ENCODE results near the gene BRME1.
"Not testable (repeated sequence)": the region's sequence is repeated elsewhere in the genome, so short reads cannot be mapped to it uniquely, and the experiment has no call there.

Gene BRME1

DNA sequence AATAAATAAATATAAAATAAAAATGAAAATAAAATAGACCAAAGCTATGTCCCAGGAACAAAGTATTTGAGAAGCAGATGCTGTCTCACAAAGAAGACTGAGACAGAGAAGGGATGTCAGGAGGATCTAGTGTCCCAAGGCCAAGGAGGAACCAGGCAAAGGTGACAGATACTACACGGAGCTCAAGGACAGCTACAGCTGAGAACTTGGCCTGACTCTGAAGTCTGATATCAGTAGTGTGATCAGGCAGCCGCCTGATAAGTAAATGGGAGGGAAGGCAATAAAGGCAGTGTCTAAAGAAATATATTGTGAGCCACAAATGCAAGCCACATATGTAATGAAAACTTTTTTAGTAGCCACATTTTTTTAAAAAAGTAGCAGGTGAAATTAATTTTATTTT is 49.4 kb downstream of the BRME1 start:
- no peaks in the 10 kb centered on the region for H4K20me1 ChIP-seq (ENCODE audit: control insufficient read depth, insufficient read depth, low read depth, low read length)
- no peak overlapping the region for H3K27ac ChIP-seq (ENCODE audit: low read depth, low read length)
- H3K9me3 ChIP-seq (ENCODE audit: control insufficient read depth, insufficient read depth, low read length), result no peaks in the 10 kb centered on the region
- peaks cover 10% of the 10 kb centered on the region for H3K4me1 ChIP-seq (ENCODE audit: control insufficient read depth, low read length)
- H3F3A ChIP-seq (ENCODE audit: control insufficient read depth, insufficient read depth), result no peaks in the 10 kb centered on the region; the same call in 1 of the 2 replicates
- no peak overlapping the region for H3K4me2 ChIP-seq (ENCODE audit: low read length)
- no peak for TF ChIP-seq EZH2phosphoT487 (IDR thresholded peaks at IDR 0.05; ENCODE audit: borderline replicate concordance, low read length)
- TF ChIP-seq, protein P1, sequence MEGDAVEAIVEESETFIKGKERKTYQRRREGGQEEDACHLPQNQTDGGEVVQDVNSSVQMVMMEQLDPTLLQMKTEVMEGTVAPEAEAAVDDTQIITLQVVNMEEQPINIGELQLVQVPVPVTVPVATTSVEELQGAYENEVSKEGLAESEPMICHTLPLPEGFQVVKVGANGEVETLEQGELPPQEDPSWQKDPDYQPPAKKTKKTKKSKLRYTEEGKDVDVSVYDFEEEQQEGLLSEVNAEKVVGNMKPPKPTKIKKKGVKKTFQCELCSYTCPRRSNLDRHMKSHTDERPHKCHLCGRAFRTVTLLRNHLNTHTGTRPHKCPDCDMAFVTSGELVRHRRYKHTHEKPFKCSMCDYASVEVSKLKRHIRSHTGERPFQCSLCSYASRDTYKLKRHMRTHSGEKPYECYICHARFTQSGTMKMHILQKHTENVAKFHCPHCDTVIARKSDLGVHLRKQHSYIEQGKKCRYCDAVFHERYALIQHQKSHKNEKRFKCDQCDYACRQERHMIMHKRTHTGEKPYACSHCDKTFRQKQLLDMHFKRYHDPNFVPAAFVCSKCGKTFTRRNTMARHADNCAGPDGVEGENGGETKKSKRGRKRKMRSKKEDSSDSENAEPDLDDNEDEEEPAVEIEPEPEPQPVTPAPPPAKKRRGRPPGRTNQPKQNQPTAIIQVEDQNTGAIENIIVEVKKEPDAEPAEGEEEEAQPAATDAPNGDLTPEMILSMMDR (IDR thresholded peaks at IDR 0.05; ENCODE audit: low read depth, low read length, poor library complexity, severe bottlenecking), result no peak
- no peaks in the 10 kb centered on the region for H3K79me2 ChIP-seq (ENCODE audit: control insufficient read depth, low read length)
- H3K36me3 ChIP-seq (ENCODE audit: control insufficient read depth, low read length), result no peaks in the 10 kb centered on the region
- H3K4me3 ChIP-seq (ENCODE audit: low read length), result no peak overlapping the region
- H3K9me2 ChIP-seq (replicated peaks; ENCODE audit: control insufficient read depth, low read length), result no peaks in the 10 kb centered on the region
- no peaks in the 10 kb centered on the region for H3K27me3 ChIP-seq (ENCODE audit: control insufficient read depth, low read length)

DNA sequence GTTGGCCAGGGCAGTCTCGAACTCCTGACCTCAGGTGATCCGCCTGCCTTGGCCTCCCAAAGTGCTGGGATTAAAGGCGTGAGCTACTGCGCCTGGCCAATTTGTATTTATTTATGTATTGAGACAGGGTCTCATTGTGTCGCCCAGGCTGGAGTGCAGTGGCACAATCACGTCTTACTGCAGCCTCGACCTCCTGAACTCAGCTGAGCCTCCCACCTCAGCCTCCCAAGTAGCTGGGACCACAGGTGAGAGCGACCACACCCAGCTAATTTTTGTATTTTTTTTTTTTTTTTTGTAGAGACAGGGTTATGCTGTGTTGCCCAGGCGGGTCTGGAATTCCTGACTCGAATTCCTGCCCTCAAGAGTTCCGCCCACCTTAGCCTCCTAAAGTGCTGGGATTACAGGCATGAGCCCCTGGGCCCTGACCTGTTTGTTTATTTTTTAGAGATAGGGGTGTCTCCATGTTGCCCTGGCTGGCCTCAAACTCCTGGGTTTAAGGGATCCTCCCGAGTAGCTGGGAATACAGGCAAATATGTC is 53.7 kb downstream of the BRME1 start:
- not testable (repeated sequence) for H3K4me2 ChIP-seq (ENCODE audit: low read length); H3K27me3 ChIP-seq (ENCODE audit: control insufficient read depth, low read length); H3K9me3 ChIP-seq (ENCODE audit: control insufficient read depth, insufficient read depth, low read length); H4K20me1 ChIP-seq (ENCODE audit: control insufficient read depth, insufficient read depth, low read depth, low read length); H3K9me2 ChIP-seq (replicated peaks; ENCODE audit: control insufficient read depth, low read length); H3K4me3 ChIP-seq (ENCODE audit: low read length); H3K27ac ChIP-seq (ENCODE audit: low read depth, low read length); H3K36me3 ChIP-seq (ENCODE audit: control insufficient read depth, low read length); H3K79me2 ChIP-seq (ENCODE audit: control insufficient read depth, low read length)
- Histone ChIP-seq H3F3A (ENCODE audit: control insufficient read depth, insufficient read depth) (peaks cover 15% of the 10 kb centered on the region), H3K4me1 (ENCODE audit: control insufficient read depth, low read length) (peaks cover 22% of the 10 kb centered on the region)

DNA sequence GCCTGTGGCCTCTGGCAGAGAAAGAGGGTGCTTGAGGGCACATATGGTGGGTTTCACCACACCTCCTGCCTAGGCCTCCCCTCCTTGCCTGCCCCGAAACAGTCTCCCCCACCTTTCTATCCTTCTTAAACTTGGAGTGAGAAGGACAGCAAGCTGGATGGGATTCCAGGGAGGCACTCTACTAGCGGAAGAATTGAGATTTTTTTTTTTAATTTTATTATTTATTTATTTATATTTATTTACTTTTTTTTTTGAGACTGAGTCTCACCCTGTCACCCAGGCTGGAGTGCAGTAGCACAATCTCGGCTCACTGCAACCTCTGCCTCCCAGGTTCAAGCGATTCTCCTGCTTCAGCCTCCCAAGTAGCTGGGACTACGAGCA is 54.2 kb downstream of the BRME1 start:
- peaks cover 27% of the 10 kb centered on the region for H3K4me1 ChIP-seq (ENCODE audit: control insufficient read depth, low read length)

DNA sequence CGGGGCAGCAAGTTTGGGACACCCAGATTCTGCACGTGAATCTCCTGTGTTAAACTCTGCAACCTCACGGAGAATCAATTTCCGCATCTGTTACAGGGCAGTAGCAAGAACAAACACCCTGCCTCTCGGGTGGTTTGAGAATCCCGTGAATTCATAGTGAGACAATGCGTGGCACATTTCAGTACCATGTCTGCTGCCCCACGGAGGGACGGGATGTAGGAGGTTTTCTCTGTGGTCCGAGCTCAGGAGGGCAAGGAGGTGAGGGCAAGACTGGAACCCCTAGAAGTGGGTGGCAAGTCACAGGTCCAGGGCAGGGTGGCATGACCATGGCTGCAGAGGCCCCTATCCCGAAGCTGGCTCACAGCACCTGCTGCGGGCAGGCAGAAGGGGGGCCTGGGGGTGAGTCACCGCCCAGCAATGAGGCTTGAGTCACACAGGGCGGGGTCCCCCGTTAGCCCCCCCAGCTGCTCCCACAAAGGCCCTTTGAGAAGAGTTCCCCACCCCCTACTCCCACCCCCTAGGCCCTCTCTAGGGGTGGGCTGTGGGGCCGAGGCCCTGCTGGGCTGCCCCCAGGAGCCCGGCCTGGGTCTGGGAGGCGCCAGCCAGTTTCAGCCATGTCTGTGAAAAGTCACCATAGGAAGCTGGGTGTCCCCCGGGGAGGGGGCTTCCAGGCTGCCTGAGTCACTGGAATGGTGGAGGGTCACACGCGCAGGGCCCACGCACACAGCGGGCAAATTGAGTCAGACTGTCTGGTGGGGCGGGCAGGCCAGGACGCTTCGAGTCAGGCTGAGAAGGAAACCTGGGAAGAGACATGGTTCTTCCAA is 54.8 kb downstream of the BRME1 start:
- H3K4me1 ChIP-seq (ENCODE audit: control insufficient read depth, low read length), result peaks cover 33% of the 10 kb centered on the region
- H3K4me2 ChIP-seq (ENCODE audit: low read length), result no peak overlapping the region

More for the DNA sequence above, 54.2 kb downstream of the BRME1 start:
- H3K9me2 ChIP-seq (replicated peaks; ENCODE audit: control insufficient read depth, low read length); H3K9me3 ChIP-seq (ENCODE audit: control insufficient read depth, insufficient read depth, low read length); H3K79me2 ChIP-seq (ENCODE audit: control insufficient read depth, low read length); H3K27ac ChIP-seq (ENCODE audit: low read depth, low read length); H3K27me3 ChIP-seq (ENCODE audit: control insufficient read depth, low read length); H4K20me1 ChIP-seq (ENCODE audit: control insufficient read depth, insufficient read depth, low read depth, low read length); H3K4me2 ChIP-seq (ENCODE audit: low read length); H3K36me3 ChIP-seq (ENCODE audit: control insufficient read depth, low read length); H3K4me3 ChIP-seq (ENCODE audit: low read length): not testable (repeated sequence)
- peaks cover 18% of the 10 kb centered on the region for H3F3A ChIP-seq (ENCODE audit: control insufficient read depth, insufficient read depth)

More for the DNA sequence above, 54.8 kb downstream of the BRME1 start:
- Histone ChIP-seq H3K79me2 (ENCODE audit: control insufficient read depth, low read length) (no peaks in the 10 kb centered on the region), H3K36me3 (ENCODE audit: control insufficient read depth, low read length) (no peaks in the 10 kb centered on the region), H3K9me3 (ENCODE audit: control insufficient read depth, insufficient read depth, low read length) (no peaks in the 10 kb centered on the region), H4K20me1 (ENCODE audit: control insufficient read depth, insufficient read depth, low read depth, low read length) (no peaks in the 10 kb centered on the region), H3K27me3 (ENCODE audit: control insufficient read depth, low read length) (no peaks in the 10 kb centered on the region), H3K9me2 (replicated peaks; ENCODE audit: control insufficient read depth, low read length) (no peaks in the 10 kb centered on the region), H3K27ac (ENCODE audit: low read depth, low read length) (no peak overlapping the region), H3F3A (ENCODE audit: control insufficient read depth, insufficient read depth) (peaks cover 18% of the 10 kb centered on the region), H3K4me3 (ENCODE audit: low read length) (no peak overlapping the region)
- TF ChIP-seq, protein P1 (IDR thresholded peaks at IDR 0.05; ENCODE audit: low read depth, low read length, poor library complexity, severe bottlenecking), result no peak

Data from DOHH2 (cell line).